GM12873 (cell line): Measurements from ENCODE around the gene ASPA.

Experiments
- CTCF ChIP-seq: IDR thresholded peaks from 2 replicates; pipeline ENCODE4 v1.5.1; 2012; ENCODE audit warnings: low read depth, mild to moderate bottlenecking, moderate library complexity, low read length, control low read depth; ENCODE audit not compliant: insufficient read depth; ENCODE audit errors: missing control alignments

The ASPA gene

GRCh38 chr17:3526971-3527370 is 51.2 kb downstream of the ASPA start:
- TF ChIP-seq CTCF: no peak

GRCh38 chr17:3527468-3527867 is 51.7 kb downstream of the ASPA start:
- TF ChIP-seq CTCF: no peak

GRCh38 chr17:3527896-3528295 is 52.1 kb downstream of the ASPA start:
- no peak for TF ChIP-seq CTCF

- TF ChIP-seq CTCF: no peak
Observed at GRCh38 chr17:3528403-3528851, 52.6 kb downstream of the ASPA start.

- no peak for TF ChIP-seq CTCF
Observed at GRCh38 chr17:3528880-3529511, 53.2 kb downstream of the ASPA start.

GRCh38 chr17:3529817-3530741 is 54.3 kb downstream of the ASPA start:
- TF ChIP-seq CTCF: no peak
